SKM-1 (cell line): ENCODE data around the gene SMARCD3.

Experiments used
- DNase-seq: peaks from one replicate; lab custom pipeline; 2025; ENCODE audit not compliant: unreplicated experiment; lab: John Stamatoyannopoulos, UW

Gene SMARCD3

GRCh38 chr7:151248346-151249033 is at the start of gene SMARCD3:
SMARCD3 (minus strand) TSS chr7:151248694; CDS start chr7:151248562, 132 bp downstream.
- DNase-seq = no peak

GRCh38 chr7:151296202-151296992 is 47.9 kb upstream of the SMARCD3 start:
- DNase-seq = no peak

GRCh38 chr7:151292850-151293249 is 44.4 kb upstream of the SMARCD3 start:
- DNase-seq = no peak

- no peak for DNase-seq
Measured at GRCh38 chr7:151291206-151291605, 42.7 kb upstream of the SMARCD3 start.

- DNase-seq = no peak
Measured at GRCh38 chr7:151290355-151290760, 41.9 kb upstream of the SMARCD3 start.

GRCh38 chr7:151289891-151290290 is 41.4 kb upstream of the SMARCD3 start:
- no peak for DNase-seq

- no peak for DNase-seq
Measured at GRCh38 chr7:151286148-151286547, 37.7 kb upstream of the SMARCD3 start.

GRCh38 chr7:151283302-151283701 is 34.8 kb upstream of the SMARCD3 start:
- DNase-seq = no peak

GRCh38 chr7:151282111-151282510 is 33.6 kb upstream of the SMARCD3 start:
- no peak for DNase-seq

GRCh38 chr7:151281686-151282085 is 33.2 kb upstream of the SMARCD3 start:
- no peak for DNase-seq

- DNase-seq = no peak
Measured at GRCh38 chr7:151280388-151281019, 32.0 kb upstream of the SMARCD3 start.

- no peak for DNase-seq
Measured at GRCh38 chr7:151279868-151280267, 31.4 kb upstream of the SMARCD3 start.

- DNase-seq = no peak
Measured at GRCh38 chr7:151278949-151279348, 30.5 kb upstream of the SMARCD3 start.

GRCh38 chr7:151277631-151278030 is 29.1 kb upstream of the SMARCD3 start:
- DNase-seq = no peak

GRCh38 chr7:151276666-151277590 is 28.4 kb upstream of the SMARCD3 start:
- peak; percentile 22 for DNase-seq

- no peak for DNase-seq
Measured at GRCh38 chr7:151275813-151276577, 27.5 kb upstream of the SMARCD3 start.

- no peak for DNase-seq
Measured at GRCh38 chr7:151274936-151275812, 26.7 kb upstream of the SMARCD3 start.

GRCh38 chr7:151274396-151274795 is 25.9 kb upstream of the SMARCD3 start:
- DNase-seq = no peak
